A549 (cell line): ENCODE data around the gene IGFBP2. TPM values are rescaled to one million over a fixed set of nuclear protein-coding genes. Genes with fewer than 3 reads are reported as not detected.

Experiments
- ATAC-seq, 2 experiments: fragments of 200-7000 bp in 1 of 2; fragments of >200 bp in 1 of 2; cut with Nextera tagmentation in 1 of 2; cut with Tn5 transposase in 1 of 2; 3 replicates each; pipeline versions ENCODE4 v1.8.0 to v1.9.1; 2018 to 2020; ENCODE audit warnings: mild to moderate bottlenecking in 1 of 2, moderate library complexity in 1 of 2
- CTCF ChIA-PET: fragments of 300-600 bp; sonication (Branson Sonifier 250); formaldehyde crosslinking; extraction: SDS; loops from one replicate; lab custom pipeline; 2021; ENCODE audit warnings: antibody characterized with exemption, inconsistent platforms; lab: Yijun Ruan, JAX
- POLR2A ChIA-PET: fragments of 350-600 bp; formaldehyde crosslinking; extraction: SDS; loops from one replicate; lab custom pipeline; 2021; ENCODE audit warnings: antibody characterized with exemption, inconsistent platforms; lab: Yijun Ruan, JAX
- DNase-seq, 2 experiments: peaks; one replicate each; pipeline versions ENCODE4 v3.0.0 to v3.0.0-alpha.2; 2011 to 2016; ENCODE audit warnings: low read depth in 1 of 2, low spot score in 1 of 2
- FAIRE-seq: peaks from 2 replicates; lab custom pipeline; 2011; peaks lifted over from hg19 to GRCh38; lab: Jason Lieb, UNC
- H3K27ac ChIP-seq, 2 experiments: fragments of >200 bp; sonication (Bioruptor Twin); formaldehyde crosslinking; 3 replicates each; pipeline ENCODE4 v1.5.1; 2016 to 2017
- H3K4me1 ChIP-seq: fragments of >200 bp; sonication (Bioruptor Twin); formaldehyde crosslinking; 3 replicates; pipeline ENCODE4 v1.6.1; 2016
- H3K4me2 ChIP-seq: fragments of >200 bp; sonication (Bioruptor Twin); formaldehyde crosslinking; 3 replicates; pipeline ENCODE4 v1.6.1; 2016
- H3K4me3 ChIP-seq: fragments of >200 bp; sonication (Bioruptor Twin); formaldehyde crosslinking; 3 replicates; pipeline ENCODE4 v1.5.1; 2016
- H3K9me3 ChIP-seq: fragments of >200 bp; sonication (Bioruptor Twin); formaldehyde crosslinking; 3 replicates; pipeline ENCODE4 v1.6.1; 2016
- CBX8 ChIP-seq: fragments of 200-600 bp; sonication (generic); IDR thresholded peaks from 2 replicates; pipeline ENCODE4 v1.6.1; 2016
- CHD2 ChIP-seq: fragments of 150-350 bp; IDR thresholded peaks from 2 replicates; pipeline ENCODE4 v1.6.1; 2014; ENCODE audit warnings: low read length; ENCODE audit not compliant: partially characterized antibody
- CHD4 ChIP-seq: fragments of 200-600 bp; sonication (generic); IDR thresholded peaks from 2 replicates; pipeline ENCODE4 v1.6.1; 2016; ENCODE audit warnings: antibody characterized with exemption, mild to moderate bottlenecking, borderline replicate concordance
- EHMT2 ChIP-seq: fragments of 200-600 bp; sonication (generic); IDR thresholded peaks from 2 replicates; pipeline ENCODE4 v1.6.1; 2016; ENCODE audit warnings: antibody characterized with exemption, low read depth, mild to moderate bottlenecking, moderate library complexity
- ESRRA ChIP-seq: fragments of 150-350 bp; IDR thresholded peaks from 2 replicates; pipeline ENCODE4 v1.6.1; 2014; ENCODE audit warnings: mild to moderate bottlenecking, low read length, borderline replicate concordance
- HDAC2 ChIP-seq: fragments of 200-600 bp; sonication (generic); IDR thresholded peaks from 2 replicates; pipeline ENCODE4 v1.6.1; 2016
- JUNB ChIP-seq: fragments of >200 bp; sonication (Bioruptor Twin); formaldehyde crosslinking; IDR thresholded peaks from 2 replicates; pipeline ENCODE4 v1.6.1; 2016
- KDM5A ChIP-seq: fragments of 200-600 bp; sonication (generic); IDR thresholded peaks from 2 replicates; pipeline ENCODE4 v1.6.1; 2016; ENCODE audit warnings: antibody characterized with exemption, mild to moderate bottlenecking
- MAFK ChIP-seq: fragments of 450-650 bp; IDR thresholded peaks from 2 replicates; pipeline ENCODE4 v1.6.1; 2014; ENCODE audit not compliant: partially characterized antibody
- MYC ChIP-seq: IDR thresholded peaks from 2 replicates; pipeline ENCODE4 v1.6.1; 2012; ENCODE audit warnings: mild to moderate bottlenecking, inconsistent platforms, low read length, improper control_type of control experiment, borderline replicate concordance
- POLR2A ChIP-seq: IDR thresholded peaks from 2 replicates; pipeline ENCODE4 v1.6.1; 2012; ENCODE audit warnings: mild to moderate bottlenecking, low read length
- POLR2AphosphoS2 ChIP-seq: conservative IDR thresholded peaks from 2 replicates; pipeline ENCODE4 v1.6.1; 2012; ENCODE audit warnings: low read length, improper control_type of control experiment, inconsistent platforms
- RFX5 ChIP-seq: fragments of 450-650 bp; IDR thresholded peaks from 2 replicates; pipeline ENCODE4 v1.7.1; 2014; ENCODE audit warnings: antibody characterized with exemption, mild to moderate bottlenecking, moderate library complexity
- SMC3 ChIP-seq: fragments of >200 bp; sonication (Bioruptor Twin); formaldehyde crosslinking; IDR thresholded peaks from 3 replicates; pipeline ENCODE4 v1.6.1; 2018; ENCODE audit warnings: inconsistent platforms
- TFCP2L1 ChIP-seq: fragments of 250-450 bp; sonication (Bioruptor Pico); IDR thresholded peaks from 2 replicates; pipeline ENCODE4 v1.5.0; 2021; ENCODE audit warnings: mild to moderate bottlenecking
- TP53 ChIP-seq: fragments of 250-450 bp; sonication (Bioruptor Pico); IDR thresholded peaks from 2 replicates; pipeline ENCODE4 v1.5.0; 2021; ENCODE audit warnings: mild to moderate bottlenecking, moderate library complexity
- ZSCAN20 ChIP-seq: fragments of 250-450 bp; sonication (Bioruptor Pico); IDR thresholded peaks from 2 replicates; pipeline ENCODE4 v1.8.0; 2022; ENCODE audit warnings: mild to moderate bottlenecking, moderate library complexity
- WGBS: methylation state at CpG from one replicate; pipeline ENCODE4 v1.1.6; 2017; ENCODE audit errors: missing lambda C conversion rate; 5-methylcytosine and 5-hydroxymethylcytosine counted together
- polyA plus RNA-seq, 4 experiments: library from polyadenylated mRNA; depleted of rRNA in 3 of 4; stranded (reverse); fragments of >200 nt; fragmentation: RNase III in 1 of 4; extraction: RNeasy Plus Mini Kit Qiagen cat#74134 plus additional on column Dnase treatment in 1 of 4; gene quantifications; 2 replicates in 3 of 4; 3 replicates in 1 of 4; pipeline ENCODE4 v1.2.3, GENCODE V29; 2011 to 2017
- TF ChIP-seq, protein P1 (sequence below): fragments of >200 bp; sonication (Bioruptor Twin); formaldehyde crosslinking; IDR thresholded peaks from 3 replicates; pipeline ENCODE4 v1.5.1; 2016
- TF ChIP-seq, protein P2 (sequence below): fragments of 250-450 bp; sonication (Bioruptor Pico); IDR thresholded peaks from 2 replicates; pipeline ENCODE4 v1.5.0; 2021; ENCODE audit warnings: mild to moderate bottlenecking, moderate library complexity, borderline replicate concordance
- TF ChIP-seq, protein P3 (sequence below): fragments of 150-350 bp; IDR thresholded peaks from 2 replicates; pipeline ENCODE4 v1.6.1; 2014; ENCODE audit warnings: low read depth, mild to moderate bottlenecking, low read length
- TF ChIP-seq, protein P4 (sequence below): fragments of >200 bp; sonication (Bioruptor Twin); formaldehyde crosslinking; IDR thresholded peaks from 3 replicates; pipeline ENCODE4 v1.6.1; 2016
- TF ChIP-seq, protein P5 (sequence below): IDR thresholded peaks from 2 replicates; pipeline ENCODE4 v1.6.1; 2012

Gene IGFBP2
- polyA plus RNA-seq, 2 of the 4 experiments (the other 2 are of a cell fraction): 26.1 to 34.9 TPM

DNA sequence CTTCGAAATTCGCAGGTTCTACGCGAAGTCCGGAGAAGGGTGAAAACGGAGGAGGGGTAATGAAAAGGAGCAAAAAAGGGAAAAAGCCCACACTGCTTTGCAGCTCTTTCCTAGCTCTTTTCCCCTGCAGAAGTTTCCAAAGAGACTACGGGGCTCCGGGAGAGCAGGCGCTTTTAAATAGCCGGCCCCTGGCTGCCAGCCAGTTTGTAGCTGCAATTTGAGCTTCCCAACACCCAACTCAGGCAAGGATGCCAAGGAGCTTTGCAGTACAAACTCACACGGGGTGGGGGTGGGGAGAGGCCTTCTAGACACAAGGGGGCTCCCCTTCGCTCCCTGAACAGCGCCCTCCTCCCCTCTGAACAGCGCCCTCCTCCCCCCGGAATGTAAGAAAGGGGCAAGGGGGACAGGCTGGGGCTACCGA, 62.2 kb downstream of the IGFBP2 start, which contains the start of gene IGFBP5:
IGFBP5 (minus strand) TSS at position 149 of the 421 bp plus-strand sequence. CDS start 774 bp downstream, outside the sequence.
- peak within 1 kb of the TSS in 1 of 2 experiments; percentile 53; a peak in 2 of 6 replicates for H3K27ac ChIP-seq
- no peak for ATAC-seq
- no peak for DNase-seq
- H3K4me1 ChIP-seq: peaks cover 31% of the 10 kb centered on the region; the same call in 2 of the 3 replicates
- POLR2A ChIA-PET: no interaction called here
- peak within 1 kb of the TSS; percentile 94 for H3K4me2 ChIP-seq
- CTCF ChIA-PET: interaction anchor here (0.6 to 3.4 kb wide), 7 partner anchors 13 to 1207 kb away, joined by 3 to 10 read pairs (median 3); no protein-coding TSS in a partner anchor
- no peaks in the 10 kb centered on the region for H3K9me3 ChIP-seq
- TF ChIP-seq HDAC2: no peak
- TF ChIP-seq, protein P1, sequence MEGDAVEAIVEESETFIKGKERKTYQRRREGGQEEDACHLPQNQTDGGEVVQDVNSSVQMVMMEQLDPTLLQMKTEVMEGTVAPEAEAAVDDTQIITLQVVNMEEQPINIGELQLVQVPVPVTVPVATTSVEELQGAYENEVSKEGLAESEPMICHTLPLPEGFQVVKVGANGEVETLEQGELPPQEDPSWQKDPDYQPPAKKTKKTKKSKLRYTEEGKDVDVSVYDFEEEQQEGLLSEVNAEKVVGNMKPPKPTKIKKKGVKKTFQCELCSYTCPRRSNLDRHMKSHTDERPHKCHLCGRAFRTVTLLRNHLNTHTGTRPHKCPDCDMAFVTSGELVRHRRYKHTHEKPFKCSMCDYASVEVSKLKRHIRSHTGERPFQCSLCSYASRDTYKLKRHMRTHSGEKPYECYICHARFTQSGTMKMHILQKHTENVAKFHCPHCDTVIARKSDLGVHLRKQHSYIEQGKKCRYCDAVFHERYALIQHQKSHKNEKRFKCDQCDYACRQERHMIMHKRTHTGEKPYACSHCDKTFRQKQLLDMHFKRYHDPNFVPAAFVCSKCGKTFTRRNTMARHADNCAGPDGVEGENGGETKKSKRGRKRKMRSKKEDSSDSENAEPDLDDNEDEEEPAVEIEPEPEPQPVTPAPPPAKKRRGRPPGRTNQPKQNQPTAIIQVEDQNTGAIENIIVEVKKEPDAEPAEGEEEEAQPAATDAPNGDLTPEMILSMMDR: 0 out of 3 replicates have a peak, but pooled peaks have one; percentile 5
- FAIRE-seq: no peak
- peak within 1 kb of the TSS; percentile 52 for H3K4me3 ChIP-seq
- 56% methylated on average over 16 of the region's 16 CpGs for WGBS

DNA sequence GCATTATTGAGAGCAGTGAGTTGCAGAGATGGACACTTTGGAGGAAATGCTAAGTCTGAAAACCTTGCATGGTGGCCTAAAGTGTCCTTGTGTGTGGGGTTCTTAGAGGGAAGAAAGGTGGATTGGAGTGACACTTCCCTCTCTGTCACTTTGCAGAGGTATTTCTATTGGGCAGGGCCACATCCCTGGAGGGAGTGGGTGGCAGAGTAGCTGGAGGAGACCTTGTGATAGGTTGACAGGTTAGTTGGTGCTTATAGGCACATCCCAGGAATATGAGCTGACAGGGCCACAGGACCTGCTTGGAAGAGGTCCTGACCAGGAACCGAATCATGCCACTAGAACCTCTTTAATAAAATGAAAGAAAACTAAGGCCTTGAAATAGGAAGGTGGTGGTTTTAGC, 63.1 kb downstream of the IGFBP2 start:
- peak overlapping the region; percentile 56 for H3K4me2 ChIP-seq
- no peak for FAIRE-seq
- no peak for DNase-seq
- CTCF ChIA-PET: interaction anchor here (0.6 to 3.4 kb wide), 5 partner anchors 15 to 1833 kb away, joined by 3 to 10 read pairs (median 6); no protein-coding TSS in a partner anchor
- no peak overlapping the region for H3K27ac ChIP-seq
- TF ChIP-seq, protein P2, sequence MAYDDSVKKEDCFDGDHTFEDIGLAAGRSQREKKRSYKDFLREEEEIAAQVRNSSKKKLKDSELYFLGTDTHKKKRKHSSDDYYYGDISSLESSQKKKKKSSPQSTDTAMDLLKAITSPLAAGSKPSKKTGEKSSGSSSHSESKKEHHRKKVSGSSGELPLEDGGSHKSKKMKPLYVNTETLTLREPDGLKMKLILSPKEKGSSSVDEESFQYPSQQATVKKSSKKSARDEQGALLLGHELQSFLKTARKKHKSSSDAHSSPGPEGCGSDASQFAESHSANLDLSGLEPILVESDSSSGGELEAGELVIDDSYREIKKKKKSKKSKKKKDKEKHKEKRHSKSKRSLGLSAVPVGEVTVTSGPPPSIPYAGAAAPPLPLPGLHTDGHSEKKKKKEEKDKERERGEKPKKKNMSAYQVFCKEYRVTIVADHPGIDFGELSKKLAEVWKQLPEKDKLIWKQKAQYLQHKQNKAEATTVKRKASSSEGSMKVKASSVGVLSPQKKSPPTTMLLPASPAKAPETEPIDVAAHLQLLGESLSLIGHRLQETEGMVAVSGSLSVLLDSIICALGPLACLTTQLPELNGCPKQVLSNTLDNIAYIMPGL (CRISPR knock-in tag): no peak
- no peak for TF ChIP-seq MYC
- no peak for TF ChIP-seq EHMT2
- no peak for TF ChIP-seq TFCP2L1 (CRISPR knock-in tag)
- TF ChIP-seq, protein P3, sequence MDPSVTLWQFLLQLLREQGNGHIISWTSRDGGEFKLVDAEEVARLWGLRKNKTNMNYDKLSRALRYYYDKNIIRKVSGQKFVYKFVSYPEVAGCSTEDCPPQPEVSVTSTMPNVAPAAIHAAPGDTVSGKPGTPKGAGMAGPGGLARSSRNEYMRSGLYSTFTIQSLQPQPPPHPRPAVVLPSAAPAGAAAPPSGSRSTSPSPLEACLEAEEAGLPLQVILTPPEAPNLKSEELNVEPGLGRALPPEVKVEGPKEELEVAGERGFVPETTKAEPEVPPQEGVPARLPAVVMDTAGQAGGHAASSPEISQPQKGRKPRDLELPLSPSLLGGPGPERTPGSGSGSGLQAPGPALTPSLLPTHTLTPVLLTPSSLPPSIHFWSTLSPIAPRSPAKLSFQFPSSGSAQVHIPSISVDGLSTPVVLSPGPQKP: no peak
- no peak for TF ChIP-seq ZSCAN20 (CRISPR knock-in tag)
- no peak for TF ChIP-seq CBX8
- TF ChIP-seq MAFK: no peak
- TF ChIP-seq, protein P4, sequence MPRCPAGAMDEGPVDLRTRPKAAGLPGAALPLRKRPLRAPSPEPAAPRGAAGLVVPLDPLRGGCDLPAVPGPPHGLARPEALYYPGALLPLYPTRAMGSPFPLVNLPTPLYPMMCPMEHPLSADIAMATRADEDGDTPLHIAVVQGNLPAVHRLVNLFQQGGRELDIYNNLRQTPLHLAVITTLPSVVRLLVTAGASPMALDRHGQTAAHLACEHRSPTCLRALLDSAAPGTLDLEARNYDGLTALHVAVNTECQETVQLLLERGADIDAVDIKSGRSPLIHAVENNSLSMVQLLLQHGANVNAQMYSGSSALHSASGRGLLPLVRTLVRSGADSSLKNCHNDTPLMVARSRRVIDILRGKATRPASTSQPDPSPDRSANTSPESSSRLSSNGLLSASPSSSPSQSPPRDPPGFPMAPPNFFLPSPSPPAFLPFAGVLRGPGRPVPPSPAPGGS: no peak
- no peak for TF ChIP-seq POLR2AphosphoS2
- no peak for TF ChIP-seq ESRRA
- no peak for ATAC-seq
- POLR2A ChIA-PET: no interaction called here
- WGBS: 86% methylated on average over 1 of the region's 1 CpG
- peaks cover 31% of the 10 kb centered on the region; the same call in 2 of the 3 replicates for H3K4me1 ChIP-seq
- H3K9me3 ChIP-seq: no peaks in the 10 kb centered on the region
- H3K4me3 ChIP-seq: no peak overlapping the region

DNA sequence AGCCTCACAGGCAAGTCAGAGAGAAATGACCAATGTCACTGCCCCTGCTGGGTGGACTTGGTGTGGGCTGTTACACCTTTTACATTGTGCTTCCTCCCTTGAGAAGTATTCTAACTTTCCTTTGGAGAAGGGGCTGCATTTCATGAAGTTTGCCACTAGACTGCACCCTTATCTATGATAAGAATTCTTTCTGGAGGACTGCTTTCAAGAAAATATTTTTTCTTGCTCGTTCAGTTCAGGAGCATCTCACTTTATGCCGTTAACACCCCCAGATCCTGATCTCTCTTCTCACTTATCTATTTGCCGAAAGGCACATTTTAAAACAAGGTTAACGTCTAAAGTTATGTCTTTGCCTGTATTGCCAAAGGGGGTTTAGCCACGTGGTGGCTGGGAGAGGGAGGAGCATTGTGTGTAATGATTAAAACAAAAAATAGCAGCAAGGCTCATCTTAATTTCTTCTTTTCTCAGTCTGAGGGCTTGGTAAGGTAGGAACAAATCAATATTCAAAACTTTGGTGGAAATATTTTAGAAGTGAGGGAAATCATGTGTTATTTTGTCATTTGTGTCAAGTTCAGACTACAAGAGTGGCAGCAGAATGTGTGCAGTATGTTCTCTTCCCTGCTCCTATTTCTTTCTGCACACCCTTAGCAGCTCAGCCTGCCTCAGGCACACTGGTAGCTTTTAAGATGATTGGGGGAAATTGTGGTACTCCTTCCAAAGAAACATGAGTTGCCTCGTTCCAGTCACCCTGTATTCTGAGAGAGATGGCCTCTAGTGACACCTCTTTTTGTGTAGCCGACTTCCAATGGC, 63.7 kb downstream of the IGFBP2 start:
- H3K27ac ChIP-seq: no peak overlapping the region
- TF ChIP-seq RFX5: no peak
- TF ChIP-seq, protein P1: peak; percentile 62
- no peak for TF ChIP-seq CHD2
- TF ChIP-seq SMC3: peak; percentile 46; the same call in 2 of the 3 replicates
- no peak for TF ChIP-seq CHD4
- no peak for TF ChIP-seq TP53 (CRISPR knock-in tag)
- TF ChIP-seq POLR2A: no peak
- TF ChIP-seq JUNB: no peak
- no peak for TF ChIP-seq ZSCAN20 (CRISPR knock-in tag)
- TF ChIP-seq, protein P5, sequence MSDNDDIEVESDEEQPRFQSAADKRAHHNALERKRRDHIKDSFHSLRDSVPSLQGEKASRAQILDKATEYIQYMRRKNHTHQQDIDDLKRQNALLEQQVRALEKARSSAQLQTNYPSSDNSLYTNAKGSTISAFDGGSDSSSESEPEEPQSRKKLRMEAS: 0 out of 2 replicates have a peak, but pooled peaks have one; percentile 42
- no peak for TF ChIP-seq KDM5A

More for the DNA sequence above, 63.7 kb downstream of the IGFBP2 start:
- Histone ChIP-seq H3K4me1 (peaks cover 31% of the 10 kb centered on the region; the same call in 2 of the 3 replicates), H3K4me3 (no peak overlapping the region), H3K9me3 (no peaks in the 10 kb centered on the region), H3K4me2 (peak overlapping the region; percentile 56)
- 27% methylated on average over 7 of the region's 7 CpGs for WGBS
- DNase-seq (peak; percentile 21 to 58), ATAC-seq (peak; percentile 48 to 54), FAIRE-seq (no peak)
- POLR2A ChIA-PET: no interaction called here
- CTCF ChIA-PET: interaction anchor here (0.6 to 3.4 kb wide), 7 partner anchors 14 to 1832 kb away, joined by 3 to 12 read pairs (median 6); no protein-coding TSS in a partner anchor
